GM19324 (cell line): ENCODE measurements around the gene COX4I2.
"Not testable (repeated sequence)": the region's sequence is repeated elsewhere in the genome, so short reads cannot be mapped to it uniquely, and the experiment has no call there.

Experiments
- ATAC-seq: cut with Tn5 transposase; IDR thresholded peaks from one replicate; pipeline ENCODE4 v1.9.1; 2021; ENCODE audit warnings: mild to moderate bottlenecking, moderate library complexity; ENCODE audit not compliant: unreplicated experiment, low FRiP score

The COX4I2 gene

DNA sequence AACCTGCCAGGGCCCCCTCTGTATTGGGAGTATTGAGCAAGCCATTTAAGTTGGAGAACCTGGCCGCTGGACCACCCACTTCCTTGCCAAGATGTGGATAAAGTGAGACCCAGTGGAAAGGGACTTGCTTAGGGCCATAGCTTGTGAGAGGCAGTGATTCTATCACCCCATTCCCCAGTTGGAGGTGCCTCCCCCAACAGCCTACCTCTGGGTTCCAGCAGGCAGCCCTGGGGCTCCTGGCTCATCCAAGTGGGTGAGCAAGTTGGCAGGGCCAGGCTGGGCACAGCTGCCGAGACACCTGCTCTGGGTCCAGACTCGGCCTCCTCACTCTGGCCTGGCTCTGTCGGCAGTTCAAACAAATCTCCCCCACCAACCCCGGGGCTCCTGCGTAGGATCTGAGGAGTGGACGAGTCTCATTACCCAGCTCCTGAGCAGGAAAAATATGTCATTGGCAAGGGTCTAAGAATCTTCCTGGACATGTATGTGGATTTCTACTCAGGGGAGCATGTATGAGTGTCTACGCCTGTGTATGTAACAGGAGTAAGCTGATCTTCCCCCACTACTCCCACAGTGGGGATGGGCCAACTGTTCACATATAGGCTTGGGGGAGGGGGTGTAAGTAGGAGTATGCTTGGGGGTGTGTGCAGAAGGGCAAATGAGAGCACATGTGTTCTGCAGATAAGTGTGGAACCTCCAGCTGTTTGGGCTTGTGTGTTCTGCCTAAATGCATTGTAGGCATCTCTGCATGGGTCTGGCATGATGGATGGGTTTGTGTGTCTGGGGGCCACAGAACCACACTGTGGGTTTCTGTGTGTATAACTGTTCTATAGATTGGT, 30.7 kb upstream of the COX4I2 start:
- no peak for ATAC-seq

DNA sequence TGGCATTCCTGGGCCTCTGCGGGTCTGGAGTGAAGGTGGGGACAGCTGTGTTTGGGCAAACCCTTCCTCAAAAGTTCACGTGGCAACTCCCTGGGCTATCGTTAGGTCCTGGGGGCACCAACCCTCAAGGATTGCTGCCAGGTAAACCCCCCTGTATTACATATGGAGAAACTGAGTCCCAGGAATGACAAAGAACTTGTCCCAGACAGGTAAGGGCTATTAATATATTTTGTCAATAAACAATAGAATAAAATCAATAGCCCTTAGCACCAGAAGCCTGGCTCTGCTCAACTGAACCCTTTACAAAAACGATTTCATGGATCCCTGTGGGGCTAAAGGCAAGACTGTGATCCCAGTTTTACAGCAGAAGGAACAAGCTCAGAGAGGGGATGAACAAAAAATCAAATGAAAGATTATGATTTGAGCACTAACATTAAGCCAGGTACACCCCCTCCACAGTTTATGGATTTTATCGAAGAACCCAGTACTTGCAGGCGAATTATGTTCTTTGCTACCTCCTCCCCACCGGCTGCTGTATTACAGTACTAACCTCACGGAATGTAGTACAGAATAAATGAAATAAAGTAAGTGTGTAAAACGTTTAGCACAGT, 30.0 kb upstream of the COX4I2 start:
- no peak for ATAC-seq

DNA sequence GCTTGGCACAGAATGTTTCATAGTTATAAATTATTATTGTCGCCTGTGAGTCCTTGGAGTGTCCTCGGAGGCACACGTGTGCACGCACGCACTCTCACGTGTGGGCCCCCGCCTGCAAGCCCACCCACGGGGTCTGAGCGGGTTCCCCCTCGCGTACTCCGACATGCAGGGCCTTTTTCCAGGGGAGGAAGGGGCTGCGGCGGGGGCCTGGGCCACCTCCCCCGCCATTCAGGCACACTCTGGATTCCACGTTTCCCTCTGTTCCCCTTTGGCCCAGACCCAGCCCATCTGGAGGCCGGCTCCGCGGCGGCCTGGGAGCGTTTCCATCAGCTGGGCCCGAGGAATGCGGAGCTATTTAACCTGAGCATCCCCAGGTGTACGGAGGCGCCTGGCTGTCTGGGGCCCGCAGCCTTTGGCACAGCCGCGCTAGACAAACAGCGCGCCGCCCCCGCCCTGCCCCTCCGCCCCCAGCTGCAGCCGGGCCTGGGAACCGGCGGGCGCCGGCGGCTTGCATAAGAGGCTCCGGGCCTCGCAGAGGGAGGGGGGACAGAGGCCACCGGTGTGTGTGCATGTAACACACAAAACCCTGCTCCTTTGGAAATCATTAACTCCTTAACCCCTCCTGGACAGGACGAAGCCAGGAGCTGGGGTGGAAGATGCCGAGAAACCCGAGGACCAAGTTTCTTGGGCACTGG, 29.3 kb upstream of the COX4I2 start:
- no peak for ATAC-seq

DNA sequence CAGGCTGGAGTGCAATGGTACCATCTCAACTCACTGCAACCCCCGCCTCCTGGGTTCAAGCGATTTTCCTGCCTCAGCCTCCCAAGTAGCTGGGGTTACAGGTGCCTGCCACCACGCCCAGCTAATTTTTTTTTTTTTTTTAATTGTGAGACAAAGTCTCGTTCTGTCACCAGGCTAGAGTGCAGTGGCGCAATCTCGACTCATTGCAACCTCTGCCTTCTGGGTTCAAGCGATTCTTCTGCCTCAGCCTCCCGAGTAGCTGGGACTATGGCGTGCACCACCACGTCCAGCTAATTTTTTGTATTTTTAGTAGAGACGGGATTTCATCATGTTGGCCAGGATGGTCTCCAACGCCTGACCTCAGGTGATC, 25.5 kb upstream of the COX4I2 start:
- not testable (repeated sequence) for ATAC-seq

DNA sequence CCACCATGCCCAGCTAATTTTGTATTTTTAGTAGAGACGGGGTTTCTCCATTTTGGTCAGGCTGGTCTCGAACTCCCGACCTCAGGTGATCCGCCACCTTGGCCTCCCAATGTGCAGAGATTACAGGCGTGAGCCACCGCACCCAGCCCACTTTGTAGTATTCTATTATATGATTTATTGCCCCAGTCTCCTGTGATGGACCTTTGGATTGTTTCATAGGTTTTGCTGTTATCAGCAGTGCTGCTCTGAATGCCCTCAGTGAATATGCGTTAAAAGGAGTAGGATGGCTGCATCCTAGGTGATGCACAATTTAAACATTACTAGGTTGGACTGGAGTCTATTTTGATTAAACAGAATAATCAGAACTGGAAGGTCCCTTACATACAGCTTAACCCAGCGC, 22.3 kb upstream of the COX4I2 start:
- no peak for ATAC-seq

DNA sequence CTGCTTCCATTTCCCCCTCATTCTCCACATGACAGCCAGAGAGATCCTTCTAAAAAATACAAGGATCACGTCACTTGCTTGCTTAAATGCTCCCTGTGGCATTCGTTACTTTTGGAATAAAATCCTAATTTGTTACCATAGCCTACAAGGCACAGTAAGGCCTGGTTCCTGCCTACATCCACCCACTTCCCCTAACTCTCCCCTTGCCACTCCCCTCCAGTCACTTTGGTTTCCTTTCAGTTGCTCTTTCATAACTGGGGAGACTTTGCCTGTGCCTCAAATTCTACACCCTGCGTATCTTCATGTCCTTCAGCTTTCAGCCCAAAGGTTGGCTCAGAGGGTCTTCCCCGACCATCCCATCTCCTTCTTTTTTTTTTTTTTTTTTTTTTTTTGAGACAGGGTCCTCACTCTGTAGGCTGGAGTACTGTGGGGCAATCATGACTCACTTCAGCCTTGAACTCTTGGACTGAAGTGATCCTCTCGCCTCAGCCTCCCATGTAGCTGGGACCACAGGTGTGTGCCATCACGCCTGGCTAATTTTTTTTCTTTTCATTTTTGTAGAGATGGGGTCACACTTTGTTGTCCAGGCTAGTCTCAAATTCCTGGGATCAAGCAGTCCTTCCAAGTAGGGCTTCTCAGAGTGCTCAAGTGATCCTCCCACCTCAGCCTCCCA, 20.1 kb upstream of the COX4I2 start:
- ATAC-seq, result no peak

DNA sequence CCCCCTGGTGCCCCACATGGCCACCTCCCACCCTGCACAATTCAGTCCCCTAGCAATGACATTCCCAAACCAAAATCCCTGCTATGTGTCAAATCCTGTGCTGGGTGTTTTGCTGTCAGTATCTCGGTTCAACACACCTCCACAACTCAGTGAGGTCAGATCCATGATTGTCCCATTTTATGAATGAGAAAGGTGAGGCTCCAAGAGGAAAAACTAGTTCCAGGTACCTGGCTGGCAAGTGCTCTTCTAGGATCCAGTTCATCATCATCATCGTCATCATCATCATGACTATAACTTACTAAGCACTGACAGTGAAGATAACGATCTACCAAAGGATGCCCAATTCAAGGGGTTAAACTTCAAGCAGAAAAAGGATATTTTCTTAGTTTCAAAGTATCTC, 17.5 kb upstream of the COX4I2 start:
- ATAC-seq, result no peak

DNA sequence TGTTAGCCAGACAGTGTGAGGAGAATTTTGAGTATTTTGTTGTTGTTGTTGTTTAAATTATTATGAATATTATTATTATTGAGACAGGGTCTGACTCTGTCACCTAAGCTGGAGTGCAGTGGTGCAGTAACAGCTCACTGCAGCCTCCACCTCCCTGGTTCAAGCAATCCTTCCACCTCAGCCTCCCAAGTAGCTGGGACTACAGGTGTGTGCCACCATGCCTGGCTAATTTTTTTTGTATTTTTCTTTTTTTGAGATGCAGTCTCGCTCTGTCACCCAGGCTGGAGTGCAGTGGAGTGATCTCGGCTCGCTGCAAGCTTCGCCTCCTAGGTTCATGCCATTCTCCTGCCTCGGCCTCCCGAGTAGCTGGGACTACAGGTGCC, 14.6 kb upstream of the COX4I2 start:
- not testable (repeated sequence) for ATAC-seq

DNA sequence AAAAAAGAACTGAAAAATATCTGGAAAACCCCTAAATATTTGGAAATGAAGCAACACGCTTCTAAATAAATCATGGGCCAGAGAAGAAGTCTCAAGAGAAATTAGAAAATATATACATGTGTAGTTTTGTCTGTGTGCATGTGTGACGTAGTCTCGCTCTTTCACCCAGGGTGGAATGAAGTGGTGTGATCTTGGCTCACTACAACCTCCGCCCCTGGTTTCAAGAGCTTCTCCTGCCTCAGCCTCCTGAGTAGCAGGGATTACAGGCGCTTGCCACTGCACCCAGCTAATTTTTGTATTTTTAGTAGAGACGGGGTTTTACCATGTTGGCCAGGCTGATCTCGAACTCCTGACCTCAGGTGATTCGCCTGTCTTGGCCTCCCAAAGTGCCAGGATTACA, 11.2 kb upstream of the COX4I2 start:
- ATAC-seq, result not testable (repeated sequence)

DNA sequence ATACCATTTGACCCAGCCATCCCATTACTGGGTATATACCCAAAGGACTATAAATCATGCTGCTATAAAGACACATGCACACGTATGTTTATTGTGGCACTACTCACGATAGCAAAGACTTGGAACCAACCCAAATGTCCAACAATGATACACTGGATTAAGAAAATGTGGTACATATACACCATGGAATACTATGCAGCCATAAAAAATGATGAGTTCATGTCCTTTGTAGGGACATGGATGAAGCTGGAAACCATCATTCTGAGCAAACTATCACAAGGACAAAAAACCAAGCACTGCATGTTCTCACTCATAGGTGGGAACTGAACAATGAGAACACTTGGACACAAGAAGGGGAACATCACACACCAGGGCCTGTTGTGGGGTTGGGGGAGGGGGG, 9.7 kb upstream of the COX4I2 start:
- ATAC-seq, result not testable (repeated sequence)

DNA sequence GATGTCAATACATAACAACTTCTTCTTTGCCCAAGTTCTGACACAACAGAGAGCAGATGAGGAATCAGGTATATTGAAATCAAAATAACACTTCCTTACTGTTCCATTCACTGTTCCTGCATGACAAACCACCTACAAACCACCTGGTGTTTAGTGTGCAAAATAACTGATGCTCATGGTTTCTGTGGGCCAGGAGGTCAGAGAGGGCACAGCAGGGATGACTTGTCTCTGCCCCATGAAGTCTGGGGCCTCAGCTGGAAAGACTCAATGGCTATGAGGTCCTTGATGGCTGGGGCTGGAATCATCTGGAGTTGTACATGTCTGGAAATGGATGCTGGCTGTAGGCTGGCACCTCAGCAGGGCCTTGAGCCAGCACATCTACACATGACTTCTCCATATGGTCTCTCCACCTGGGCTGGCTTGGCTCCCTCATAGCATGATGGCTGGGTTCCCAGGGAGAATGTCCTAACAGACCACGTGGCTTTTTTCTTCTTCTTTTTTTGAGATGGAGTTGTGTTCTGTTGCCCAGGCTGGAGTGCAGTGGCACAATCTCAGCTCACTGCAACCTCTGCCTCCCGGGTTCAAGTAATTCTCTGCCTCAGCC, 7.4 kb upstream of the COX4I2 start:
- no peak for ATAC-seq

DNA sequence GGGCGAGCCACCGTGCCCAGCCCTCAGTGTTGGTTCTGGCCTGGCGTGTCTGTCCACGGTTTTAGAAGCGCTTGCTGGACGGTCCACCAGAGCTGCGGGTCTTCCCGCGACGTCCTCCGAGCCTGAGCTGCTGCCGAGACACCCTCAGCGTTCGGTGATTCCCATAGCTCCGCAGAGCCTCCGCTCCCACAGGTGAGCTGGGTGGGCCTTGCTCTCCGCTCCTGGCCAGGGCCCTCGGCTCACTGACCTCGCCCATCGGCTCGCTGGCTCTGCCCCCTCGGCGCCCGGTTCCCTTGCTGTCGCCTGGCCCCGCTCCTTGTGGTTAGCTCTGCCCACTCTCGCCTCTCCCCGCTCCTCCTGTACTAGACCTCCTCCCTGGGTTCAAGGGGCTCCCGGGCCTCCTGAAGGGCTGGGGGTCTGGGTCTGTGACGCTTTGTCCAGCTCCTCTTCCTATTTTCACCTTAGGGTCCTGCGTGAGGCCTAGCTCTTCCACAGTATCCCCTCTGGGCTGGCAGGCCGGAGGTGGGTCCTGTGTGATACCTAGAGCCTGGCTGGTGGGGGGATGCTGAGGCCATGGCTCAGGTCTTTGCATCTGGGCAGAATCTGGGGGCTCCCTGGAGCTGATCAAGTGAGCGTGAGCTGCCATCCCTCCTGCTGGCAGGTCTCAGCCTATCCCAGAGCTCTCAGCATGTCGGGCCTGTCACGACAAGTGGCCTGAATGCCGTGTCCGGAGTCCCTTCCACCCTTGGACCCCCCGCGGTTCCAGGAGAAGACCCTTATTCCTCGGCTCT, 5.0 kb upstream of the COX4I2 start:
- no peak for ATAC-seq

DNA sequence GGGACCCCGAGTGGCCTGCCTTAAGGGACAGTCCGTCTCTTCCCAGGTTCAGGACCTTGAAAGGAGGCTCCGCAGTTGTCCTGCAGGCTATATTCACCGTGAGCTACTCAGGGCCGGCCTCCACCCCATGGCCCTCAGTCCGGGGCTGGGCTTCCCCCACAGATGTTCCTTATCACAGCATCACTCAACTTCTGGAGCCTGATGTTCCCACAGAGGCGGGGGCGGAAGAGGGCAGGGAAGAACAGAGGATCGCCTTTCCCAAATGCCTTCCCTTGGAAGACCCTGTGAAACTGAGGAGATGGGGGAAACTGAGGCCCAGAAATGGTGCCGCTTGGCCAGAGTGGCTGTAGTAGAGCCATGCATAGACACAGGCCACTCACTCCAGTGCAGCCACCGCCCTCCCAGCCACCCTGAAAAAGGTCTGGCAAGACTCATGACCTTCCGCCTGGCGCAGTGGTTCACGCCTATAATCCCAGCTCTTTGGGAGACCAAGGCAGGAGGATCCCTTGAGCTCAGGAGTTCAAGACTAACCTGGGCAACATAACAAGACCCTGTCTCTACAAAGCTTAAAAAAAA, 4.3 kb upstream of the COX4I2 start:
- no peak for ATAC-seq

DNA sequence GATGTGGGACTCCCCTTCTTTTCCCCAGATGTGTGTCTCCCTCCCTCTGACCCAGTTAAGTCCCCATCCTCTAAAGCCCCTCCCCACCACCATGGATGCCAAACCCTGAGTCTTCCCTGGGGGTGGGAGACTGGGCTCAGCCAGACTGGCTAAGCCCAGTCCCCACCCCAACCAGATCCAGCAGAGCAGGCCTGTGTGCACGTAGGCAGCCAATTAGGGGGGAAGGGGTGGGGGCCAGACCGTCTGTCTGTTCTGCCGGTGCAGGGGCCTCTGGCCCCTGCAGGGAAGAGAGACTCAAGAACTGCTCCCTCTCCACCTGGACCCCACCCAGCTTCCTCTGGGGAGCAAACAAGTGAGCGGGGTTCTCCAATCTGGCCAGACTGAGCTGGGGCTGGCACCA, 605 bp downstream of the COX4I2 start:
- no peak for ATAC-seq

DNA sequence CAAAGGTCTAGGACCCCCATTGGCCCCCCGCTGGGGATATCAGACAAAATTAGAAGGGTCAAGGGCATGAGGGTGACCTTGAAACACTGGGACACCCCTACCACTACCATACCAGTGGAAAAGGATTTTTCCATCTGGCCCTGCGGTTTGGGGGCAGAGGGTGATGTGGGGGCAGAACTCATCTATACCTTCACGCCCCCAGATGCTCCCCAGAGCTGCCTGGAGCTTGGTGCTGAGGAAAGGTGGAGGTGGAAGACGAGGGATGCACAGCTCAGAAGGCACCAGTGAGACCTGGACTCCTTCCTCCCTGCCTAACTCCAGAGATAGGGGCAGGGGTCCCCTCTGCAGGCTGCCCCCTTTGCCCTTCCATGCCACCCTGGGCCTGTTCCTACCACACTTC, 1.1 kb downstream of the COX4I2 start:
- ATAC-seq, result no peak

DNA sequence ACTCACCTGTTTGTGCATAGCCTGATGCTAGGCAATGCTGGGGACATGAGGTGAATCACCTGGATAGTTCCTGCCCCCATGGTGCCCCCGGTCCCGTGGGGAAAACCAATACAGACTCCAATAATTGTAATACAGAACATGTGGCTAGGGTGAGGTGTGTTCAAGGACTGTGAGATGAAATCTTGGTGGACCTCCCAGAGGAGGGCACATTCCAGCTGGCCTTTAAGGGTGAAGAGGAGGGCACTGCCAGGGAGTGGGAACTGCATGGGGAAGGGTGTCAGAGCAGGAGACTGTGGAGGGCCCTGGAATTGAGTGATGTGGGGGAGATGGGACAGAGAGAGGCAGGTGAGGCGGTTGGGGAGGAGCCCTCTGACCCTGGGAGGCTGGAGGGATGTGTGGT, 2.5 kb downstream of the COX4I2 start:
- ATAC-seq, result no peak

DNA sequence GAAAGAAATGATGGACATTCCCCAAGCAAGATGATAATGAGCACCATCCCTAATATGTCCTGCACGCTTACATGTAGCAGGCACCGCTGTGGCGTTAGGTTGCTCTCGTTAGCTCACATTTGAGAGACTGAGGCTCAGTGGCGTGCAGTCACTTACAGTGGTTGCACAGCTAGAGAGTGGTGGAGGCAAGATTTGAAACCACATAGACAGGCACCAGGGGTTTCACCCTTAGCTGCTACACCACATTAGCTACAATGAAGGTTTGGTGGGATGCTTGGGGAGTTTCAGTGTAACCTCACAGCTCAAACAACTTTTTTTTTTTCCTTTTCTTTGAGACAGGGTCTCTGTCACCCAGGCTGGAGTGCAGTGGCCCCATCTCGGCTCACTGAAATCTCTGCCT, 3.7 kb downstream of the COX4I2 start:
- ATAC-seq, result no peak

DNA sequence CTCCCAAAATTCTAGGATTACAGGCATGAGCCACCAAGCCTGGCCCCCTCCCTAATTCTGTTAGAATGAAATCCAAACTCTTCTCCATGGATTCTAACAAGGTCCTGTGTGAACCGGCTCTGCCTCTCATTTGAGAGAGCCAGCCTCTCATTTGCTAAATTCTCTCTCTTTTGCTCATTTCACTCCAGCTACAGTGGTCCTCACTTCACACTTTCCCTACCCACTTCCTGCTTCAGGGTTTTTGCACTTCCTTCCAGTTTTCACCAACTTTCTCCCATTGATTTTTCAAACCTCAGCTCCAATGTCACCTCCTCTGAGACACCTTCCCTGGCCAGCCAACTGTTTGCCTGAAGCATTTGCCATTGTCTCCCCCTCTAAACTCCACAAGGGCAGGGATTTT, 5.1 kb downstream of the COX4I2 start:
- no peak for ATAC-seq

DNA sequence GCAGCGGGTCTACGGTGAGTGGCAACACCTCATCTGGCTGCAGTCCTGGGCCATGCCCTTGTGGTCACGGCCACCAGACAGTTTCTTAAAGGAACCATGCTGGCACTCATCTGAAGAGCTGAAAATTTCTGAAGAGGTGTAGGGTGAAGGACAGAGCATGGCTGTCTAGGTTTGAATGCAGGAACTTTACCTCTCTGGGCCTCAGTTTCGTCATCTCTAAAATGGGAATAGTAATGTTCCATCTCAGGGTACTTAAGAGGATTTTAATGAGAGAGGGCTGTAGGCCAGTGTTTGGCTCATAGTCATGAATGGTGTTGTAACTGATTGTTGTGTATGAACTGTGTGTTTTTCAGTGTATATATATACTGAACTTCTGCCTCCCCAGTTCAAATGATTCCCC, 5.8 kb downstream of the COX4I2 start:
- no peak for ATAC-seq

DNA sequence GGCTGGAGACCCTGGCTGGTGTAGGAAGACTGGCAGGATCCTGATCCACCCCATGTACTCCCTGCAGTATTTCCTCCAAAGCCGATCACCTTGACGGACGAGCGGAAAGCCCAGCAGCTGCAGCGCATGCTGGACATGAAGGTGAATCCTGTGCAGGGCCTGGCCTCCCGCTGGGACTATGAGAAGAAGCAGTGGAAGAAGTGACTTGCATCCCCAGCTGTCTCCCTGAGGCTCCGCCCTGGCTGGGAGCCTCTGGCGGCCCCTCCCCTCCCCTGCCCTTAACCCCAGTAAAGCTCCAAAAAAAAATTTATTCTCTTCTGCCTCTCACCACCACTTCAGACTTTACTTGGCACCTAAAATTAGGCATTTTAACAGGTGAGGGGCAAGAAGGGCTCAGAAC, 7.0 kb downstream of the COX4I2 start:
- no peak for ATAC-seq
